ENCODE results near the gene AMMECR1L. TPM values are rescaled to one million over a fixed set of nuclear protein-coding genes. Genes with fewer than 3 reads are reported as not detected.

AMMECR1L gene
- total RNA-seq (2022; extraction: Qiagen RNA extraction; ENCODE audit: low read depth), result 14.3 to 19.3 TPM (median 18.9 TPM) in 5 replicates

DNA sequence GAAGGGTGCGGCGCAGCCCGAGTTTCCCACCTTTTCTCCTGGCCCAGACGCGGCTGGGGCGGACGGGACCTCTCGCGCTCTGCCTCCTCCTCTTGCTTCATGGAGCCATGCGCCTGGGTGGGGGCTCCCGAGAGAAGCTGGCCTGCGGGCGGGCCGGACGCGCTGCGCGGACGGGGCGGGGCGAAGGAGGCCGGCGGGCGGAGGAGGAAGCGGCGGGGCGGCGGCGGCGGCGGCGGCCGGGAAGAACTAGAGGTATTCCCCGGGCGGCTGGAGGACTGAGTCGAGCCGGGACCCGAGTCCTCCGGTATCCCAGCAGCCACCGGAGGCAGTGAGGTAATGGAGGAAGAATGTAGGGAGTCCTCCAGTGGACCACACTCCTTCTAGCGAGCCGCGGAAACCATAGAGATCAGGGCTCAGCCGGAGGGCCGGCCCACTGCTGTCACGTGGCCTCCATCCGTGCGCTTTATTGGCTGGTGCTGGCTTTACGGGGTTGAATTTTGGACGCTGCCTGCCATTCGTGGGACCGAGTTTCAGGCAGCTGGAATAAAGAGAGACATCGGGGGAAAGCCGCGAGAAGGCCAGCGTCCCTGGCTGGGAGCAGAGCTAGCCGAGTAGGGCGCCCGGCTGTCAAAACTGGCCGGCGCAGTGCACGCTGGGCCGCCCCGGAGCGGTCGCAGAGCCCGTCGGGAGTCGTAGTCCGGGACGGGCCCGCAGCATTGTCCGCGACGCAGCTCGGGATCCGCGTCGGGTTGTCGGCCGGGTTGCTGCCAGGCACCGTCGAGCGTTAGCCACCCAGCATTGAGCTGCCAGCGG, at the start of gene AMMECR1L:
Gene AMMECR1L, minus strand, starts transcription at position 177 of the 813 bp plus-strand sequence. CDS start 11,722 bp downstream, outside the sequence.

Other genes with a start within 250 kb of the AMMECR1L start
- 0.10 TPM in 1 of 5 replicates, not detected in the others for gene GPR17, start 239.8 kb downstream of the AMMECR1L start, total RNA-seq (2022; extraction: Qiagen RNA extraction; ENCODE audit: low read depth)
- 4.1 to 7.8 TPM (median 5.2 TPM) in 5 replicates for gene LIMS2, start 210.4 kb downstream of the AMMECR1L start, total RNA-seq (2022; extraction: Qiagen RNA extraction; ENCODE audit: low read depth)
- 3.8 to 7.0 TPM (median 6.1 TPM) in 5 replicates for gene SFT2D3, start 184.5 kb downstream of the AMMECR1L start, total RNA-seq (2022; extraction: Qiagen RNA extraction; ENCODE audit: low read depth)
- gene WDR33, start 74.8 kb downstream of the AMMECR1L start, total RNA-seq (2022; extraction: Qiagen RNA extraction; ENCODE audit: low read depth), result 20.7 to 23.4 TPM (median 22.6 TPM) in 5 replicates
- 52.5 to 57.2 TPM (median 52.9 TPM) in 5 replicates for gene POLR2D, start 27.8 kb downstream of the AMMECR1L start, total RNA-seq (2022; extraction: Qiagen RNA extraction; ENCODE audit: low read depth)
- 11.8 to 12.4 TPM (median 12.2 TPM) in 5 replicates for gene SAP130, start 142.1 kb upstream of the AMMECR1L start, total RNA-seq (2022; extraction: Qiagen RNA extraction; ENCODE audit: low read depth)
- gene UGGT1, start 205.2 kb upstream of the AMMECR1L start, total RNA-seq (2022; extraction: Qiagen RNA extraction; ENCODE audit: low read depth), result 18.1 to 25.8 TPM (median 22.3 TPM) in 5 replicates

Measured in A549 treated with RU486 at 1 μM for 4 hours (cell line).